Measurements from ENCODE around the gene AASDHPPT. TPM values are rescaled to one million over a fixed set of nuclear protein-coding genes. Genes with fewer than 3 reads are reported as not detected.
A peak's percentile ranks its signal among the peaks of the same experiment; 100 is the strongest.

AASDHPPT gene
- total RNA-seq, result 48.8 and 60.8 TPM in 2 replicates

DNA sequence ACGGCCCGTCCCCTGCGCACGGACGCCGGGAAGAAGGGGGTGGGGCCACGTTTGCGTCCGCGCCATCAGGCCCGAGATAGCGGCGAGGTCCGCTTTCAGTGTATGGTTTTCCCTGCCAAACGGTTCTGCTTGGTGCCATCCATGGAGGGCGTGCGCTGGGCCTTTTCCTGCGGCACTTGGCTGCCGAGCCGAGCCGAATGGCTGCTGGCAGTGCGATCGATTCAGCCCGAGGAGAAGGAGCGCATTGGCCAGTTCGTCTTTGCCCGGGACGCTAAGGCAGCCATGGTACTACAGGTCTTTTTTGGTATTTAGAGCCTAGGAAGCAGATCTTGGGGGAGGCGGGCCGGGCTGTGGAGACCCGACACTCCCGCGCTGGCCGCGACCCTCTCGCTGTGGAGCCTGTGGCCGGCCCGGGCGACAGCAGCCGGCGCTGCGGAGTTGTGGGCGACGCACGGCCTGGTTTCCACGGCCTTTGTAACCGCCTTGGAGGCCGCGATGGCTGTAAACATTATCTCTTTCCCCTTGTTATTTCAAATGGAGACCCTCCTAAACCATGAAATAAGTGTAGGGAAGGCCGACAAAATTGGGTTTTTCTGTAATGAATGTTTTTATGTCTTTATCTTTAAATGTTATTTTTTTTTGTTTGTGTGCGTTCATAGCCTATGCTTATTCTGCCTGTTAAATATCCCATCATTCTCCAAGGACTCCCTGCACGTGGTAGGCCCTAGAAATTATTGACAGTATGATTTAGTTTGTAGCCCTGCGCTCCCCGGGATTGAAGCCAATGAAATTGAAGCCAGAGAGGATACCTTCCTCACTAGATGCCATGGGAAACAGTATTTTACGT, at the start of gene AASDHPPT:
TSS of gene AASDHPPT (plus strand) at position 54 of the 847 bp plus-strand sequence. CDS start at position 103, 49 bp downstream.
- DNase-seq (ENCODE audit: low read depth), result no peak
- TF ChIP-seq, protein P1, sequence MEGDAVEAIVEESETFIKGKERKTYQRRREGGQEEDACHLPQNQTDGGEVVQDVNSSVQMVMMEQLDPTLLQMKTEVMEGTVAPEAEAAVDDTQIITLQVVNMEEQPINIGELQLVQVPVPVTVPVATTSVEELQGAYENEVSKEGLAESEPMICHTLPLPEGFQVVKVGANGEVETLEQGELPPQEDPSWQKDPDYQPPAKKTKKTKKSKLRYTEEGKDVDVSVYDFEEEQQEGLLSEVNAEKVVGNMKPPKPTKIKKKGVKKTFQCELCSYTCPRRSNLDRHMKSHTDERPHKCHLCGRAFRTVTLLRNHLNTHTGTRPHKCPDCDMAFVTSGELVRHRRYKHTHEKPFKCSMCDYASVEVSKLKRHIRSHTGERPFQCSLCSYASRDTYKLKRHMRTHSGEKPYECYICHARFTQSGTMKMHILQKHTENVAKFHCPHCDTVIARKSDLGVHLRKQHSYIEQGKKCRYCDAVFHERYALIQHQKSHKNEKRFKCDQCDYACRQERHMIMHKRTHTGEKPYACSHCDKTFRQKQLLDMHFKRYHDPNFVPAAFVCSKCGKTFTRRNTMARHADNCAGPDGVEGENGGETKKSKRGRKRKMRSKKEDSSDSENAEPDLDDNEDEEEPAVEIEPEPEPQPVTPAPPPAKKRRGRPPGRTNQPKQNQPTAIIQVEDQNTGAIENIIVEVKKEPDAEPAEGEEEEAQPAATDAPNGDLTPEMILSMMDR (conservative IDR thresholded peaks at IDR 0.05; ENCODE audit: low read depth, low read length), result no peak
- H3K4me3 ChIP-seq (ENCODE audit: low read depth, low read length), result peak within 1 kb of the TSS; percentile 94

- TF ChIP-seq, protein P1 (conservative IDR thresholded peaks at IDR 0.05; ENCODE audit: low read depth, low read length), result no peak
- no peak overlapping the region for H3K4me3 ChIP-seq (ENCODE audit: low read depth, low read length)
- no peak for DNase-seq (ENCODE audit: low read depth)
These were observed 46.9 kb upstream of the AASDHPPT start for GRCh38 chr11:106030609-106031008.

DNA sequence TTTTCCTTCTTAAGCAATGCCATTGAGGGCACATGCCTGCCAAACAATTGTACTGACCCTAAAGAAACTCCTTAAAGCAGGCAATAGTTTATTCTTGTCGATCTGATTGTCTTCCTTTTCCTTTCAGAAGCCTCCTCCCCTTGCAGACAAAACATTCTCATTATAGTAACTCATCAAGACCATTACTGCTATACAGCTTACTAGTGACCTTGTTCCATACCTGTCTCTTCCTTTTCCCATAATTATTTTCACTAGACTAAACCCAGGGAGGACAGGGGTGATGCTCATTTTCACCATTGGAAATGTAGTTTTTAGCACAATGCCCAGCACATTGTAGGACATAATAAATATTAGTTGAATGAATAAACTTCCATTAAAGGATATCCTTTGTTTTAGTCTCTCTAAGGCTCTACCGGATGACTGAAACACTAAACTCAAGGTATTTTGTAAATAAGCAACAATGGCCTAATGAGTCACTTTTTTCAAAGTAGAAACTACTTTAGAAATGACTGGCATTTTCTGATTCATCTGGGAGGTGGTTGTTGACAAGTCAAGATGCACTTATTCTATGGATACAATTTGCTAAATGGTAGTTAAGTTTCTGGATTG, 46.2 kb upstream of the AASDHPPT start:
- H3K4me3 ChIP-seq (ENCODE audit: low read depth, low read length), result no peak overlapping the region
- TF ChIP-seq, protein P1 (conservative IDR thresholded peaks at IDR 0.05; ENCODE audit: low read depth, low read length), result no peak
- peak; percentile 61 for DNase-seq (ENCODE audit: low read depth)

GRCh38 chr11:106031936-106032335, 45.5 kb upstream of the AASDHPPT start:
- TF ChIP-seq, protein P1 (conservative IDR thresholded peaks at IDR 0.05; ENCODE audit: low read depth, low read length), result no peak
- no peak overlapping the region for H3K4me3 ChIP-seq (ENCODE audit: low read depth, low read length)
- DNase-seq (ENCODE audit: low read depth), result no peak

DNA sequence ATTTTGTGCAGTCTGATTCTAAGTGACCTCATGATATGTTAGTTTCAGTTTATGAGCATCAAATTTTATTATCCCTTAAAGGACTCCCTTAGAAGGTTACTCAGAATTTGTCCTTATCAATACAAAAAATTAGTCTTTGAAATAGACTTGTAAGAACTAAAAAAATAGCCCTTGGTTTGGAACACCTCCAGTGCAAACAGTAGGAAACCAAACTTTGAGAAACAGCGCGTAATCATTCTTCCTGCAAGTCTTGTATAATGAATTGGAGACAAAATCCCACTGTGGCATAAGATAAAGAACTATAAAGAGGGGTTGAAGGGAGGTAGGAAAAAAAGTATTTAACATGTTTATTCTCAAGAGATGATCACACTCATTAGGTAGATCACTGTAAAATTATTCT, 44.6 kb upstream of the AASDHPPT start:
- no peak for DNase-seq (ENCODE audit: low read depth)
- no peak overlapping the region for H3K4me3 ChIP-seq (ENCODE audit: low read depth, low read length)
- TF ChIP-seq, protein P1 (conservative IDR thresholded peaks at IDR 0.05; ENCODE audit: low read depth, low read length), result no peak

GRCh38 chr11:106043540-106043939, 33.9 kb upstream of the AASDHPPT start:
- TF ChIP-seq, protein P1 (conservative IDR thresholded peaks at IDR 0.05; ENCODE audit: low read depth, low read length), result no peak
- no peak for DNase-seq (ENCODE audit: low read depth)
- no peak overlapping the region for H3K4me3 ChIP-seq (ENCODE audit: low read depth, low read length)
